DND-41 (cell line): Measurements from ENCODE around the gene FHOD3.

Experiments
- ATAC-seq: fragments of 200-7000 bp; cut with Tn5 transposase; 3 replicates; pipeline ENCODE4 v1.9.1; 2021; ENCODE audit warnings: low read depth; ENCODE audit not compliant: insufficient read depth
- DNase-seq: peaks from one replicate; pipeline ENCODE4 v3.0.0-alpha.2; 2020
- H2AFZ ChIP-seq: 2 replicates; pipeline ENCODE4 v1.6.0; 2012; ENCODE audit warnings: low read depth, low read length
- H3K27ac ChIP-seq: 2 replicates; pipeline ENCODE4 v1.5.1; 2012; ENCODE audit warnings: low read length, inconsistent platforms
- H3K27me3 ChIP-seq: fragments of 200-600 bp; sonication (generic); 2 replicates; pipeline ENCODE4 v1.6.0; 2012; ENCODE audit warnings: low read length, mild to moderate bottlenecking, inconsistent platforms; ENCODE audit not compliant: insufficient read depth, poor library complexity
- H3K36me3 ChIP-seq: 2 replicates; pipeline ENCODE4 v1.5.1; 2012; ENCODE audit warnings: low read length, inconsistent platforms; ENCODE audit not compliant: insufficient read depth
- H3K4me1 ChIP-seq: 2 replicates; pipeline ENCODE4 v1.5.1; 2012; ENCODE audit warnings: mild to moderate bottlenecking, low read length; ENCODE audit not compliant: insufficient read depth
- H3K4me2 ChIP-seq: 2 replicates; pipeline ENCODE4 v1.6.0; 2012; ENCODE audit warnings: mild to moderate bottlenecking, moderate library complexity, low read length, inconsistent platforms; ENCODE audit not compliant: insufficient read depth
- H3K4me3 ChIP-seq, 2 experiments: fragments of 200-600 bp in 1 of 2; shearing (Covaris generic) in 1 of 2; 2 replicates each; pipeline ENCODE4 v1.5.1; 2012 to 2016; ENCODE audit warnings: inconsistent platforms in 2 of 2, low read length in 2 of 2, mild to moderate bottlenecking in 2 of 2, low read depth in 1 of 2, moderate library complexity in 1 of 2
- H3K79me2 ChIP-seq: 2 replicates; pipeline ENCODE4 v1.6.0; 2012; ENCODE audit warnings: low read length, inconsistent platforms; ENCODE audit not compliant: insufficient read depth
- H3K9ac ChIP-seq: 2 replicates; pipeline ENCODE4 v1.6.0; 2012; ENCODE audit warnings: low read depth, mild to moderate bottlenecking, inconsistent platforms, low read length, moderate library complexity
- H3K9me3 ChIP-seq: 2 replicates; pipeline ENCODE4 v1.5.1; 2012; ENCODE audit warnings: low read length, moderate library complexity, mild to moderate bottlenecking, inconsistent platforms; ENCODE audit not compliant: insufficient read depth, severe bottlenecking
- H4K20me1 ChIP-seq: 2 replicates; pipeline ENCODE4 v1.6.0; 2012; ENCODE audit warnings: low read length; ENCODE audit not compliant: insufficient read depth
- EZH2 ChIP-seq: IDR thresholded peaks from 3 replicates; pipeline ENCODE4 v1.6.1; 2012; ENCODE audit warnings: borderline replicate concordance, low read depth, mild to moderate bottlenecking, moderate library complexity, low read length, inconsistent platforms; ENCODE audit not compliant: severe bottlenecking
- TF ChIP-seq, protein P1 (sequence below): IDR thresholded peaks from 2 replicates; pipeline ENCODE4 v1.5.1; 2012; ENCODE audit warnings: borderline replicate concordance, low read length, moderate library complexity, mild to moderate bottlenecking; ENCODE audit not compliant: poor library complexity, severe bottlenecking; ENCODE audit errors: extremely low read depth

The FHOD3 gene

DNA sequence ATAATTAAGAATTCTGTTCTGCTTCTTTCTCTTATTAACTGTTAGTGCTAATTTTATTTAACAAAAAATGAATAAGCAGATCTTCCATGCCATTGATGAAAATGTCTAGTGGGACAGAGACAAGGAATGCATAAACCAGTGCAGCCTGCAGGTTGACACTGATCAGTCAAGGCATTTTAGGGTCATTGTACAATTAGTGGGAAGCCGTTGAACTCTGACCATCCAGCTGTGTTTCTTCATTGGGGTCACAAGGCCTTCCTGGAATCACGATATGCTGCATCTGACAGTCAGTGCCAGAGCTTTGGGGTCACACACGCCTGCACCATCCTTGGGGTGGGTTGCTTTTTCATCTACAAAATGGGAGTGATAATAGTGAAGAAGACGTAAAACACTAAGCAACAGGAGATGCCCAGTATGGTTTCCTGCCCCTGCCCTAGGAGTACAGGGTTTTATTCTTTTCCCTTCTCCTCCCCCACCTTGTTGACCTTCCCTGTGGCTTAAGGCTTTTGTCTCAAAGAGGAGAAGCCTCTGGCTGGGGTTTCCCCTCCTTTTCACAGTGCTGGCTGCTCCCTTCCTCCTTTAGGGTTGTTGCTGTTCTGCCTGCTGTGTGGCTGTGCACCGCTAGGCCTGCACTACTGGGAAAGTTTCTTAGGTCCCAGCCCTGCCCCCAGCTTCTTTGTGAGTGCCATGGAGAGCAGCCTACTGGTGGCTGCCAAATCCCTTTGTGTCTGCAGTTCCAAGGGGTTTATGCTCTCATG is 285.7 kb downstream of the FHOD3 start:
- Histone ChIP-seq H4K20me1 (no peaks in the 10 kb centered on the region), H2AFZ (no peak overlapping the region), H3K79me2 (no peaks in the 10 kb centered on the region), H3K9me3 (peaks cover 2% of the 10 kb centered on the region), H3K4me1 (no peaks in the 10 kb centered on the region), H3K27me3 (no peaks in the 10 kb centered on the region), H3K27ac (no peak overlapping the region), H3K4me3 (no peak overlapping the region), H3K9ac (no peak overlapping the region), H3K36me3 (no peaks in the 10 kb centered on the region), H3K4me2 (no peak overlapping the region)
- no peak for DNase-seq
- no peak for ATAC-seq
- TF ChIP-seq EZH2 = no peak
- TF ChIP-seq, protein P1, sequence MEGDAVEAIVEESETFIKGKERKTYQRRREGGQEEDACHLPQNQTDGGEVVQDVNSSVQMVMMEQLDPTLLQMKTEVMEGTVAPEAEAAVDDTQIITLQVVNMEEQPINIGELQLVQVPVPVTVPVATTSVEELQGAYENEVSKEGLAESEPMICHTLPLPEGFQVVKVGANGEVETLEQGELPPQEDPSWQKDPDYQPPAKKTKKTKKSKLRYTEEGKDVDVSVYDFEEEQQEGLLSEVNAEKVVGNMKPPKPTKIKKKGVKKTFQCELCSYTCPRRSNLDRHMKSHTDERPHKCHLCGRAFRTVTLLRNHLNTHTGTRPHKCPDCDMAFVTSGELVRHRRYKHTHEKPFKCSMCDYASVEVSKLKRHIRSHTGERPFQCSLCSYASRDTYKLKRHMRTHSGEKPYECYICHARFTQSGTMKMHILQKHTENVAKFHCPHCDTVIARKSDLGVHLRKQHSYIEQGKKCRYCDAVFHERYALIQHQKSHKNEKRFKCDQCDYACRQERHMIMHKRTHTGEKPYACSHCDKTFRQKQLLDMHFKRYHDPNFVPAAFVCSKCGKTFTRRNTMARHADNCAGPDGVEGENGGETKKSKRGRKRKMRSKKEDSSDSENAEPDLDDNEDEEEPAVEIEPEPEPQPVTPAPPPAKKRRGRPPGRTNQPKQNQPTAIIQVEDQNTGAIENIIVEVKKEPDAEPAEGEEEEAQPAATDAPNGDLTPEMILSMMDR = no peak

DNA sequence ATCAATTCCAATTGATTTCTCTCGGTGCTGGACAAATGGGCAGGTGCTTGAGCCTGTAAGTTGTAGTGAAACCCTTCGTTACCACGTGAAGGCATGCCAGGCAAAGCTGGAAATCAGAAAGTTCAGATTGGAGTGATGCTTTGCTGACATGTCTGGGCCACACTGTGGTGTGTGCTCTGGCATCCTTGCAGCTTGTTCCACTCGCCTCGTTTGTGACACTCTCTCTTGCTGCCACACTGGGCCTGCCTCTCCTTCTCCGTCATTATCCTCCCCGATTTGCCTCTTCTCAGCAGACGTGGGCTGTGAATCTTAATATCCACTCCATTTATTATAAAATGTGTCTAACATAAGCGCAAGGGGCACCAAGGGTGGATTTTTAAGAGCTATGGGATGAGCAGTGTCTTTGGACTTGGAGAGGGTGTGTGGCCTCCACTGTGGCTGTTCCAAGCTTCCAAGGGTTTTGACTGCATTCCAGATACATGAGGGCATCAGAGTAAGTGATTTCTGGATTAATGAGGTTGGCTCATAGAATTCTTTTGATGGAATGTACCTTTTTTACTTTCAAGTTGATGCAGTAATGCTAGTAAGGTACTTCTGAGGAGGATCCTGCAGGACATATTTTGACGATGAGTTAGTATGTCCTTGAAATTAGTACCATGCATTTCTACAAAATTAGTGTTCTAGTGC is 292.5 kb downstream of the FHOD3 start:
- Histone ChIP-seq H3K79me2 (no peaks in the 10 kb centered on the region), H3K4me1 (no peaks in the 10 kb centered on the region), H3K9ac (no peak overlapping the region), H3K4me2 (no peak overlapping the region), H3K27ac (no peak overlapping the region), H3K4me3 (no peak overlapping the region), H4K20me1 (no peaks in the 10 kb centered on the region), H3K27me3 (peaks cover 7% of the 10 kb centered on the region), H3K9me3 (no peaks in the 10 kb centered on the region), H3K36me3 (no peaks in the 10 kb centered on the region), H2AFZ (no peak overlapping the region)
- no peak for ATAC-seq
- DNase-seq = no peak
- TF ChIP-seq EZH2 = no peak
- TF ChIP-seq, protein P1 = no peak

DNA sequence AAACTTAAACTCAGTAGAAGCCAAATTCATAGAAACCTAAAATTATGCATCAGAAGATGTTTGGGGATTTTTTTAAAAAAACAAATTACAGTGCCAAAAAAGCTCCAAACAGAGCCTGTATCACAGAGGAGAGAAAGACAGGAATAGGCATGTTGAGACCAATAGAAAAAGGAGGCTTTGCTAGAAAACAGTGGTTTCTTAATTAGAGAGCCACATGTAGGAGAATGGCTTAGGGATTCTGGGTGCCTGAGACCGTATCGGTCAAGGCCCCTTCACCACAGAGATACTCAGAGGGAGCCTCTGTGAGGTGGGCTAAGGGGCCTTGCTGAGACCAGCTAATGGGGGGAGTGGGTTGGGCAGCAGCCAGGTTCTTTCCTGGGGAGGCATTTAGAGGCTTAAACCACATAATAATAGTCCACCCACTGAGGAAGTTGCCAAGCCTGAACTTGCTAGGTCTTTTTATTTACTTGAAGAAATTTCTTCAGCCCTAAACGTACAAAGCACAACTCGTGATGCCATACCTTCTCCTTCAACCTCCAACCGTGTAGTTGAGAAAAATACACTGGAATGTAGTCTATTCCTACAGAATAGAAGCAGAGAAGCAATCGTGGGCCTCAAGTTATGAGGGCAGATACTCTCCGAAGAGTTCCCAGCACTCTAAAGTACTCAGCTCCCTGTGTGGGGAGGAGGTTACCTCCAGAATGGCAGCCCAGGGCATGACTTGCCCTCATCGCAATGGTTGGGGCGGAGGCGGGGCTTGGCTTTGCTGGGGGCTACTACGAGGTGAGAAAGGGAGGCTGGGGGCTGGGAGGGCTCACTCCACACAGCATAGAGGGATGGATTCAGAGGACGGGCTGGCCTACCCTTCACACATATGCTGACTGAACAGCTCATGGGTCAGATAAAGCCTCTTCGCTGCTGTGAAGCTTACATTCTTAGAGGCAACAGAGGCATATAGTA is 293.4 kb downstream of the FHOD3 start:
- TF ChIP-seq, protein P1 = no peak
- TF ChIP-seq EZH2 = no peak
- Histone ChIP-seq H3K36me3 (no peaks in the 10 kb centered on the region), H3K27ac (no peak overlapping the region), H3K9ac (no peak overlapping the region), H3K27me3 (peaks cover 7% of the 10 kb centered on the region), H2AFZ (no peak overlapping the region), H4K20me1 (no peaks in the 10 kb centered on the region), H3K4me3 (no peak overlapping the region), H3K4me1 (no peaks in the 10 kb centered on the region), H3K79me2 (no peaks in the 10 kb centered on the region), H3K4me2 (no peak overlapping the region), H3K9me3 (no peaks in the 10 kb centered on the region)
- DNase-seq (no peak), ATAC-seq (no peak)
